Measurements from ENCODE around the gene CEBPB.

Gene CEBPB

DNA sequence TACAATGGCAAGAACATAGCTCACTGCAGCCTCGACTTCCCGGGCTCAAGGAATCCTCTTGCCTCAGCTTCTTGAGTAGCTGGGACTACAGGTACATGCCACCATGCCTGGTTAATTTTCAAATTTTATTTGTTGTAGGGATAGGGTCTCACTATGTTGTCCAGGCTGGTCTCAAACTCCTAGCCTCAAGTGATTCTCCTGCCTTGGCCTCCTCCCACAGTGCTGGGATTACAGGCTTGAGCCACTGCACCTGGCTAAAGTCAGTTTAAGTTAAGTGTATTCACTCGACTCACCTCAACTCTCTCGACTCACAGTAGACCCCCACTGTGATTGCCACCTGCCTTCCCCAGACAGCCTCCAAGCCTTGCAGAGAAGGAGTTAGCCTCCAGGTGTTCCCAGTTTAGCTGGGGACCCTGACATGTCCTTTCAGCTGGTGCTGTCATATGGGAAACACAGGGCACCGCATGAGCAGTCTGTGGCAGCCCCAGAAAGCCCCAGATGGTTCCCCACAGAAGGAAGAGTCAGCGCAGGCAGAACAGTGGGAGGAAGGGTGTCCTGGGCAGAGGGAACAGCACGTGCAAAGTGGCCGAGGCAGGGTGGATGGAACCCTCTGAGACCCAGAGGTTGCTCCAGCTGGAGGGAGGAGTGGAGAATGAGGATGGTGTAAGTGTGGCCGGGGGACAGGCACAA is 40.4 kb downstream of the CEBPB start:
- DNase-seq, result no peak

- no peak for DNase-seq
Measured at GRCh38 chr20:50231854-50232253, 41.2 kb downstream of the CEBPB start.

DNA sequence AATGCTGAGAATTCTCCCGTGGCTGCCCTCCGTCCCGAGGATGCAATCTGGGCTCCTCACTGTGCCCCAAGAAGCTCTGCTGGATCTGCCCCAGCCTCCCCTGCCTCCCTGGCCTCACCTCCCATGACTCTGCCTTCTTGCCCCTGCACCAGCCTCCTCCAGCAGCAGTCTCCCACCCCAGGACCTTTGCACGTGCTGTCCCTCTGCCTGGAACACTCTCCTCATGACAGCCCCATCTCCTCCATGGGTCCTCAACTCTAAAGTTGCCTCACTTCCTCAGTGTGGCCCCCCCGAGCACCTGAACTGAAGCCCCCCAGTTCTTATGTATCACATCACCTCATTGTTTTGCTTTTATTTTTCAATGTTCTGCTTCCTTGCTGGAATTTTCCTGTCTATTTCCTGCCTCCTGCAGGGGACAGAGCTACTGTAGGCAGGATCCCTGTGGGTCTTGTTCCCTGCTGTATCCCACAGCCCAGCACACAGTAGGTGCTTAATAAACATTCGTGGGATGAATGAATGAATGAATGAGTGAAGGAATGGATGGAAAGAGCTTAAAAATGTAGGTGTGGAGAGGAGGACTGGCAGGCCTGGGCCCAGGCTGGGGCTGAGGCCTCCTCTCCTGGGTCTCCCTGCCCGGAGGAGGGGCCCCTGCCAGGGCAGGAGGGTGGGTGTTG is 42.2 kb downstream of the CEBPB start:
- DNase-seq, result no peak

DNA sequence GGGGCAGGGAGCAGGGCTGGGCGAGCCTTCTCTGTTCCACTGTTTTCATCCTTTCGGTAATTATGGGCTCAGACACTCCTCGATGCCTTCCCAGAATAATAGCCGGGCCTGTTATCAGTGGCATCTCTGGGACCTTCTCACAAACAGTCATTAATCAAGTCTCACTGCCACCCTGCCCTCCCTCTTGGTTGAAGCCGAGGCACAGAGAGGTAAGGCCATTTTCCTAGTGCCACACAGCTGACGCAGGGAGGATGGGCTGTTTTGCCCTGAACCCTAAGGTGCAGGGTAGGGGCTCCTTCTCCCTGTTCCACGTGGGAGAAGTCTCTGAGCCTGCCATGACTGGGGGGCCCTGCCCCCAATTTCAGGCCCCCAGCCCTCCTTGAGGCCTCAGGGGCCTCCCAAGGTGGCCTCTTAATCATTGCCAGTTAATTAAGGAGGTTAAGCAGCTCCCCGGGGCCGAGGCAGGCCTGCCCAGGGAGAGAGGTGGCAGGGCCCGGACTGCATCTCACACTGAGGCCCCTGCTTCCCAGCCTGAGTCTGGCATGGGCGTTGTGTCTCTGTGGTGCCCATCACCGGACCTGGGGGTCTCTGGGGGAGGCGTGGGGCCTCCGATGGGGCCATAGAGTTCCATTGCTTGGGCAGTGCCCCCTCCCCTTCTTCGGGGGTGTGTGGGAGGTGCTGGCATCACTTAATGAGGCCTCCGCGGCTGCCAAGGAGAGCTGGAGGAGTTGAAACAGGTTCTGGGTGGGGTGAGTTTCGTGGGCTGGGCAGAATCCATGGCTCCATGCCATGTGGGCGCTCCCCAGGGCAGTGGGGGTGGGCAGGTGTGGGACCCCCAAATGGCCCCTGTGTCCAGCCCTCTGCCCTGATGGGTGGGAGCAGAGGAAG is 42.9 kb downstream of the CEBPB start:
- no peak for DNase-seq

DNA sequence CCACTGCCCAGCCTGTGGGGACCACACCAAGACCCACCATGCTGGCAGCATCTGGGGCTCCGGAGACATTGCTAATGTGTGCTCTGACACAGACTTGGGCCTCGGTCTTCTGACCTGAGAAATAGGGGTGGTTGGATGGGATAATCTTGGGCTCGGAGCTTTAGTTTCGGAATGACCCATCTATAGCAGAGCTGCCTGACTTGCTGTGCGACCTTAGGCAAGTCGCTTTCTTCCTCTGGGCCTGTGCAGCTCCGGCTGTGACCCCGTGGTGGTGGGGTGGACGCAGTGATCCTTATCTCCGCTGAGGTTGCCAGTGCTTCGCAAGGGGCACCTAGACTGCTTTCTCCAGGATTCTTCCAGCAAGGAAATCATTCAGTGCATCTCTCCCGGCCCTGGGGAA is 43.7 kb downstream of the CEBPB start:
- no peak for DNase-seq

DNA sequence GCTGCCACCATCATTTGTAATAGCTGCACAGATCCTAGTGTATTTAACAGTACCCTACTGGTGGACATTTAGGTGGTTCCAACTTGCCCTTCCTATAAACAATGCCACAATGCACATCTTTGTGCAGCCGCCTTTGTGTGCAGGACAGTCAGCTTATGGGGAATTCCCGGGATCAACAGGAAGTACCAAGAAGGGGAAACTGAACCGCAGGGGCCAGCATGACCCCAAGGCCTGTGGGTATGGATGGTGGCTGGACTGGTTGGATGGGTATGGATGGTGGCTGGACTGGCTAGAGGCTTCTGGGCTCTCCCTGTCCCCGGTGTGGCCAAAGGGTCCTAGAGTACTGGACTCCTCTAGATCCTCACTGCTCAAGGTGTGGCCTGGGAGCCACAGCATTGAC is 46.7 kb downstream of the CEBPB start:
- DNase-seq, result no peak

GRCh38 chr20:50238081-50238800 is 47.6 kb downstream of the CEBPB start:
- no peak for DNase-seq

DNA sequence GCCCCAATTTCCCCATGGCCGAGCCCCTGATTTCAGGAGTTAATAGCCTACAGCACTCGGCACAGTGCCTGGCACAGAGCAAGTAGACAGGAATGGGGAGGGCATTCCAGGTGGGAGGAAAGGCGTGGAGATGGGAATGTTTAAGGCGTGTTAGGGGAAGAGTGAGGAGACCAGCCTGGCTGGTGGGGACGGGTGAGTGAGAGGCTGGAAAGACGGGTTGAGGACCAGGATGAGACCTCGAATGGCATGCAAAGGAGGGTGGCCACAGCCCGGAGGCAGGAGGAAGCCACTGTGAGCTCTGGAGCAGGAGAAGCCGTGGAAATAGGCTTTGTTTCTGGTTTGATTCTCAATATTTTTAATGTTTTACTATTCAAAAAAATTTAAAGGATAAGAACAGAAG is 49.5 kb downstream of the CEBPB start:
- DNase-seq, result no peak

GRCh38 chr20:50242178-50242514 is 51.5 kb downstream of the CEBPB start:
- no peak for DNase-seq

Data from hippocampal formation (tissue), 2 donors.